Loucy (cell line): ENCODE results near the gene C1QTNF12.

ENCODE experiments used
- CTCF ChIP-seq: fragments of 200-600 bp; sonication (generic); conservative IDR thresholded peaks from 2 replicates; pipeline ENCODE4 v1.5.1; 2014; ENCODE audit warnings: mild to moderate bottlenecking, antibody characterized with exemption, low read length
- EZH2phosphoT487 ChIP-seq: fragments of 200-600 bp; IDR thresholded peaks from 2 replicates; pipeline ENCODE4 v1.6.1; 2018; ENCODE audit warnings: antibody characterized with exemption, mild to moderate bottlenecking, moderate library complexity, borderline replicate concordance

- TF ChIP-seq CTCF: no peak
- TF ChIP-seq EZH2phosphoT487: no peak
Measured at GRCh38 chr1:1231400-1232207, 14.9 kb downstream of the C1QTNF12 start, which contains the start of gene SDF4.
